CD4-positive, alpha-beta T cell treated with Interleukin-21 for 1 hour (primary cell): ENCODE measurements around the gene B4GALNT4.

Experiments
- DNase-seq: peaks from one replicate; pipeline ENCODE4 v3.0.0-alpha.2; 2020

B4GALNT4 gene

GRCh38 chr11:425301-425700 lies 56.0 kb downstream of the B4GALNT4 start:
- no peak for DNase-seq

DNA sequence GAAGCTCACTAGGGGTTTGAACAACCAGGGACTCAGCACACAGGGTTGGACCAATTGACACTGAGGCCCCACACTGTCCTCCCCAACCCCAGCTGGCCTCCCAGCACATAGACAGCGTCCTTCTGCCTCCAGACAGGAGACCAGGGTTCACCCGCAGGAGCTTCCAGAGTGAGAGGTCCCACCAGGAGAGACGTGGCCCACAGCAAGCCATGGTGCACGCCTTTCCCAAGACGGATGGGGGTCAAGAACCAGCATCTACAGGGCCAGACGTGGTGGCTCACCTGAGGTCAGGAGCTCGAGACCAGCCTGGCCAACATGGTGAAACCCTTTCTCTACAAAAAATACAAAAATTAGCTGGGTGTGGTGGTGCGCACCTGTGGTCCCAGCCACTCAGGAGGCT lies 57.6 kb downstream of the B4GALNT4 start:
- no peak for DNase-seq

DNA sequence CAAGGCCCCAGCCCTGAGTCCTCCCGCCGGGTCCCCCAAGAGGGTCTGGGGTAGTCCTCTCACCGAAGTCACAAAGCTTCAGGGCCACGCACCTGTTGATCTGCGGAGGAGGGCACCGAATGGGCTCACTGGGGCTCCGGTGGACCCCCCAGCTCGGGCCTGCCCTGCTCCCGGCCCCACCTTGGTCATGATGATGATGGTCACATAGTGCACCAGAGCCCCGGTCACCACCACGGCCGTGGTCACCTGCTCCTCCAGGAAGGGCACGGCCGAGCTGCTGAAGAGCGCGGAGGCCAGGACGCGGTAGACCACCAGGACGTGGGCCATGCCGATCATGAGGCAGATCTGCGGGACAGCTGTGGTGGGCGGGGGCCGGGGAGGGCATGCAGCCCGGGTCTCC lies 59.0 kb downstream of the B4GALNT4 start:
- no peak for DNase-seq

DNA sequence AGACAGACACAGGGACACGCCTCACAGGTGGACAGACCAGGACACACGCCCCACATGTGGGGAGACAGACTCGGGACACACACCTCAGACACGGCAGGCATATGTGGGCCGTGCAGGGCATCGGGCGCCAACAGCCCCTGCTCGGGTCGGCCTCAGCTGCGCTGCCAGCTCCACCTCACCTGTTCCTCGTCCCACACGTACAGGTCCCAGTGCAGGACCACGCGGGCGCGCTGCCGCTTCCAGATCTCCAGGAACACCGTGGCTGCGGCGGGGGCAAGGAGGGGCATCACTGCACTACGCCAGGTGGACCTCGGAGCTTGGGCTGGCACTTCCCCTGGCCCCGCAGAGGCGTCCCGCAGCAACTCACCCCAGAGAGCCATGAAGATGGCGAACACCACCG lies 60.1 kb downstream of the B4GALNT4 start:
- DNase-seq = no peak

DNA sequence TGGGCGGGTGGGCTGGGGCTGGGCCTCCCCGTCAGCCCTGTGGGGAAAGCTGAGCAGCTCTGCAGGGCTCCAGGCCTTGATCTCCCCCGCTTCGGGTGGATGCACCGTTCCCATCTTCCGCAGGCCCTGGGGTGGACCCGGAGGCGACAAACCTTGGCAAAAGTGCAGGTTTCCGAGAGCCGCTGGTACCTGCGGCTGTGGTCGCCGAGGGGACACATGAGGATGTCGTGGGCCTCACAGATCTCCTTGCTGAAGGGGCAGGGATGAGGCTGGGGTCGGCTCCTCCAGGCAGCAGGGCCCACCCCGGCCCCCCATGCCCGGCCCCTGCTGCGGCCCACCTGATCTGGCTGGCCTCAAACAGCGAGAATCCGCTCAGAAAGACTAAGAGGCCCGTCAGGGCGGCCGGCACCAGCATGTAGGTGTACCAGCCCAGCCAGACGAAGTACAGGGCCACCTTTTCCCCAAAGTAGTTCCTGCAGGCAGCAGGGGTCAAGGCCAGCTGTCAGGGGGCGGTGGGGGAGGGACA lies 60.7 kb downstream of the B4GALNT4 start:
- no peak for DNase-seq
